ENCODE results near the gene PLEKHM2. TPM values are rescaled to one million over a fixed set of nuclear protein-coding genes. Genes with fewer than 3 reads are reported as not detected.
"Not testable (repeated sequence)": the region's sequence is repeated elsewhere in the genome, so short reads cannot be mapped to it uniquely, and the experiment has no call there.

PLEKHM2 gene, protein sequence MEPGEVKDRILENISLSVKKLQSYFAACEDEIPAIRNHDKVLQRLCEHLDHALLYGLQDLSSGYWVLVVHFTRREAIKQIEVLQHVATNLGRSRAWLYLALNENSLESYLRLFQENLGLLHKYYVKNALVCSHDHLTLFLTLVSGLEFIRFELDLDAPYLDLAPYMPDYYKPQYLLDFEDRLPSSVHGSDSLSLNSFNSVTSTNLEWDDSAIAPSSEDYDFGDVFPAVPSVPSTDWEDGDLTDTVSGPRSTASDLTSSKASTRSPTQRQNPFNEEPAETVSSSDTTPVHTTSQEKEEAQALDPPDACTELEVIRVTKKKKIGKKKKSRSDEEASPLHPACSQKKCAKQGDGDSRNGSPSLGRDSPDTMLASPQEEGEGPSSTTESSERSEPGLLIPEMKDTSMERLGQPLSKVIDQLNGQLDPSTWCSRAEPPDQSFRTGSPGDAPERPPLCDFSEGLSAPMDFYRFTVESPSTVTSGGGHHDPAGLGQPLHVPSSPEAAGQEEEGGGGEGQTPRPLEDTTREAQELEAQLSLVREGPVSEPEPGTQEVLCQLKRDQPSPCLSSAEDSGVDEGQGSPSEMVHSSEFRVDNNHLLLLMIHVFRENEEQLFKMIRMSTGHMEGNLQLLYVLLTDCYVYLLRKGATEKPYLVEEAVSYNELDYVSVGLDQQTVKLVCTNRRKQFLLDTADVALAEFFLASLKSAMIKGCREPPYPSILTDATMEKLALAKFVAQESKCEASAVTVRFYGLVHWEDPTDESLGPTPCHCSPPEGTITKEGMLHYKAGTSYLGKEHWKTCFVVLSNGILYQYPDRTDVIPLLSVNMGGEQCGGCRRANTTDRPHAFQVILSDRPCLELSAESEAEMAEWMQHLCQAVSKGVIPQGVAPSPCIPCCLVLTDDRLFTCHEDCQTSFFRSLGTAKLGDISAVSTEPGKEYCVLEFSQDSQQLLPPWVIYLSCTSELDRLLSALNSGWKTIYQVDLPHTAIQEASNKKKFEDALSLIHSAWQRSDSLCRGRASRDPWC
- total RNA-seq = 10 to 100 TPM; 31.5 to 37.0 TPM
- long read RNA-seq, full-length matches to known transcripts = 1 of 64 reads
- long read RNA-seq, partial matches to known transcripts = 56 of 64 reads
- long read RNA-seq, other reads (novel, unspliced or antisense) = 7 of 64 reads

DNA sequence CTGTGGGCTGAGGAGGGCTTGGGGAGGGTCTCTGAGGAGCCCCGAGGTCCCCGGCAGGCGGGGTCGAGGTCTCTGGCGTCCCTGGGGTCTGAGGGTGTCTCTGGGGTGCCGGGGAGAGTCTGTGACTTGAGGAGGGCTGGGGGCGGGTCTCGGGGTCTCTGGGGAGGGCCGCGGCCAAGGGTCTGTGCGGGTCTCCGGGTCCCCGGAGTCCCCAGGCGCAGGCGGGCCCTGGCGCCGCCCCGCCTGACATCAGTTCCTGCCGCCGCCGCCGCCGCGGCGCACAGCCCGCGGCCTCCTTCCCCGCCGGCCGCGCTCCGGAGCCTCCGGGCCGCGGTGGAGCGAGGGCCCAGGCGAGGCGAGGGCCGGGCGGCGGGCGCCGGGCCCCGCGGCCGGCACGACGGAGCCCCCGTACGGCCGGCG, at the start of gene PLEKHM2:
PLEKHM2 (plus strand) TSS at position 279 of the 420 bp plus-strand sequence. CDS start 239 bp downstream, outside the sequence.
- ATAC-seq (peak; percentile 79), DNase-seq (peak in 1 of 2 donors; percentile 57)
- intact Hi-C loops (cut with DNase I, micrococcal nuclease) = no loop called here

DNA sequence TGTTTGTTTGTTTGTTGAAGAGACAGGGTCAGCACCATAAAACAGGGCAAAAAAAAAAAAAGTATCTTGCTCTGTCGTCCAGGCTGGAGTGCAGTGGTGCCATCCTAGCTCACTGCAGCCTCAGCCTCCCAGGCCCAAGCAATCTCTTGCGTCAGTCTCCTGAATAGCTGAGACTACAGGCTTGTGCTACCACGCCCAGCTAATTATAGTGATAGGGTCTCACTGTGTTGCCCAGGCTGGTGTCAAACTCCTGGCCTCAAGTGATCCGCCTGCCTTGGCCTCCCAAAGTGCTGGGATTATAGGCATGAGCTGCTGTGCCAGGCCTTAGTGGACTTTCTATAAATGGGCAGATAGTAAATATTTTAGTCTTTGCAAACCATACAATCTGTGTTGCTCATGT, 47.7 kb upstream of the PLEKHM2 start:
- intact Hi-C loops (cut with DNase I, micrococcal nuclease) = no loop called here

DNA sequence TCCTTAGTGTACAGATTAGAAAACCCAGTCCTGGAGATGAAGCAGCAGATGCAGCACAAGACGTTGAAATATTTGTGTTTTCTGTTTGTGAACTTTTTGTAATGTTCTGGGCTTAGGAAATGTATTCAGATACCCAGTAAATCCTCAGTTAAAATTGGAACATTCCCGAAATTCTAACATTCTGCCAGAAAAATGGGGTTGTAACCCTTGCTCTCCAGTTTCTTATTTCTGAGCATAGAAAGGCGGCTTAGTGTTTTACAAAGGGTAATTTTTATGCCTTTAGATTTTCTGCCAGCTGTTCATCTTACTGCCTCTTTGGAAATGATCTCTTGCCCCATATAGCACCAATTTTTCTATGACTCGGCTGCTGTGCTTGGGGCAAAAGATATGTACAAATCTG, 46.3 kb upstream of the PLEKHM2 start:
- no peak for ATAC-seq
- intact Hi-C loops (cut with DNase I, micrococcal nuclease) = no loop called here
- no peak for DNase-seq

More for the DNA sequence above, 47.7 kb upstream of the PLEKHM2 start:
- ATAC-seq = no peak
- no peak for DNase-seq

DNA sequence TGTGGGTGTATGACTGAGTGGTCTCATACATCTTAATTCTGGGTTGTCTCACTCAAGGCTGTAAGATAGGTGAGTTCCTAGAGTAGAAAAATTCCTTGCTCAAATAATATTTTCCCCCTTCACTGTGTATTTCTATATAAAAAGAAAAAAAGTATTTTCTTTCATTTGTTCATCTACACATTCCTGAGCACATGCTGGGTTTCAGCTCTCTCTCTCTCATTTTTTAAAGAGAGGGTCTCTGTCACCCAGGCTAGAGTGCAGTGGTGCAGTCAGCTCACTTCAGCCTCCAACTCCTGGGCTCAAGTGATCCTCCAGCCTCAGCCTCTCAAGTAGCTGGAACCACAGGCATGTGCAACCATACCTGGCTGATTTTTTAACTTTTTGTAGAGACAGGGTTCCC, 44.9 kb upstream of the PLEKHM2 start:
- intact Hi-C loops (cut with DNase I, micrococcal nuclease) = no loop called here
- DNase-seq (no peak), ATAC-seq (no peak)

DNA sequence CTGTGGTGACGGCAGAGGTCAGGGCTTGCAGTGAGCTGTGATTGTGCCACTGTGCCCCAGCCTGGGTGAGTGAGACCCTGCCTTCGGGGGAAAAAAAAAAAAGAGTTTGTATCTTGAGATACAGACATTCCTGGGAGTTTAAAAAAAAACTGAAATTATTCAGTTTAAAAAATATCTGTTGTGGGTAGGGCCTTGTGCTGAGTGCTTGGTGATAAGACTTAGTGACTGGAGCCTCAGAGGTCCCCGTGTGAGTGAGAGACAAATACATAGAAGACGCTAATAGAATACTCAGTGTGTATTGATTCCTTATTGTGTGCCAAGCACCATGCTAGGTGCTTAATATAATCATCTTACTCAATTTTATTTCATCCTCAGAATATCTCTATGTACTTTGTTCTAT, 44.2 kb upstream of the PLEKHM2 start:
- ATAC-seq (no peak), DNase-seq (no peak)
- intact Hi-C loops (cut with DNase I, micrococcal nuclease) = no loop called here

DNA sequence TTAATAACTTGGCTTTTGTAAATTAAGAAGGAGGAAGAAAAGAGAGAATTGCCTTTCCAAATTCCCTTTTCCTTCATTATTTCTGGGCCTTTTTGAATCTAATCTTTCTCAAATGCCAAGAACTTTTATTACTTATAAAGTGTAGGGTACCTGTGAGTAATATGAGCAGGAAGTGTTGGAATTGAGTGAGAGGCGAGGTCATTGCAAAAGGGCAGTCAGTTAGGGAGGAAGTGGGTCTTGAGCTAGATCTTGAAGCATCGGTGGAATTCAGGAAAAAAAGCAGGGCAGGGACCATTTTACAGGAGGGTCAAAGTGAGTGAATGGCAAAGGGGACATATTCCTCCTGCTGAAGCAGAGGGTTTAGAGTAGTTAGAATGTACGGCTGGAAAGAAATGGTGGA, 43.5 kb upstream of the PLEKHM2 start:
- DNase-seq = no peak
- intact Hi-C loops (cut with DNase I, micrococcal nuclease) = no loop called here
- no peak for ATAC-seq

DNA sequence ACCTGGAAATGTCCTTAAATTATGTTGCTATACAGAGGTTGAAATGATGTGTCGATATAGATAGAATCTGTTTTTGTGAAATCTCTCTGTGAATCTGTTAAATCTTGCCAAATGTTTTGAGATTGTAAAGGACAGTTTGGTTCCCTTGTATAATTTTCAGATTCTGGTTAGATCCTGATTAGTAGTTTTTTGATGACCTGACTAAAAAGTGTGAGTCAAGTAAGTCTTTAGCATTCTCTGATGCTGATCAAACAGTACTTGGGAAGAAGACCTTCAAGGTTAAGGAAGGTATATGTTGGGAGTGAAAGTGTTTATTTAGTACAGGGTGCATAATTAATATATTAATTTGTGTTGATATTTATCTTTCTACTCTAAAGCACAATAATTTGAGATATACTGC, 34.2 kb upstream of the PLEKHM2 start:
- intact Hi-C loops (cut with DNase I, micrococcal nuclease) = no loop called here
- no peak for ATAC-seq
- no peak for DNase-seq

DNA sequence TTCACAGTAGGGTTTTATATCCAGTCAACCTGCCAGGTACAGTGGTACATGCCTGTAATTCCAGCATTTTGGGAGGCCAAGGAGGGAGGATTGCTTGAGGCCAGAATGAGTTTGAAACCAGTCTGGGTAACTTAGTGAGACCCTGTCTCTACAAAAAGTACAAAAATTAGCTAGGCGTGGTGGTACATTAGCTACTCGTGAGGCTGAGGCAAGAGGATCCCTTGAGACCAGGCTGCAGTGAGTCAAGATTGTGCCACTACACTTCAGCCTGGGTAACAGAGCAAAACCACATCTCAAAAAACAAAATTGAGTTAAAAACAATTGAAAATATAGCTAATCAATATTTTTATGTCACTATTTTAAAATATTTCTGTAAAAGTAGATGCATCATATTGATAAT, 33.7 kb upstream of the PLEKHM2 start:
- DNase-seq (no peak), ATAC-seq (no peak)
- intact Hi-C loops (cut with DNase I, micrococcal nuclease) = no loop called here

DNA sequence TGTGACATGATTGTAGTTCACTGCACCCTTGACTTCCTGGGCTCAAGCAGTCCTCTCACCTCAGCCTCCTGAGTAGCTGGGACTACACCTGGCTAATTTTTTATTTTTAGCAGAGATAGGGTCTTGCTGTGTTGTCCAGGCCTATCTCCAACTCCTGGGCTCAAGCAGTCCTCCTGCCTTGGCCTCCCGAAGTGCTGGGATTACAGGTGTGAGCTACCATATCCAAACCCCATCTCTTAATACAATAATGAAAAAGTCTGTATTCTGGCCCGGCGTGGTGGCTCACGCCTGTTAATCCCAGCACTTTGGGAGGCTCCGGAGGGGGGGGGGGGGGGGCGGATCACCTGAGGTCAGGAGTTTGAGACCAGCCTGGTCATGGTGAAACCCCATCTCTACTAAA, 32.0 kb upstream of the PLEKHM2 start:
- intact Hi-C loops (cut with DNase I, micrococcal nuclease); DNase-seq: not testable (repeated sequence)

DNA sequence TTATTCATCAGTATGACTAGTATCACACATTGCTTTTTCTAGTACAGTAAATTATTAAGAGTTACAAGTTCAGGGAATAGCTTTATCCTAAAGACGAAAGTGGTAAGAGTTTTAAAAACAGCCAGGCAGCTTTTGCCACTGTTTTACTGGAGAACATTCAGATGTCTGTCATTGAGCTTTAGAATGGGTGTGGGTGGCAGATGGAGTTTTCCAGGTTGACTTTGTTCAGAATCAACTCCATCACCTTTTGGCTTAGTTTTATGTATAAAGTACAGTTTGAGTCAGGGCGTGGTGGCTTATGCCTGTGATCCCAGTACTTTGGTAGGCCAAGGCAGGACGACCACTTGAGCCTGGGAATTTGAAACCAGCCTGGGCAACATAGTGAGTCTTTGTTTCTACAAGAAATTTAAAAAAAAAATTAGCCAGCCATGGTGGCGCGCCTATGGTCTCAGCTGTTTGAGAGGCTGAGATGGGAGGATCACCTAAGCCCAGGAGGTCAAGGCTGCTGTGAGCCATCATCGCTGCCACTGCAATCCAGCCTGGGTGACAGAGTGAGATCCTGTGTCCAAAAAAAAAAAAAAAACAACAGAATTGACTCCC, 29.9 kb upstream of the PLEKHM2 start:
- intact Hi-C loops (cut with DNase I, micrococcal nuclease) = no loop called here
- ATAC-seq = no peak
- no peak for DNase-seq

More for the DNA sequence above, 32.0 kb upstream of the PLEKHM2 start:
- ATAC-seq = not testable (repeated sequence)

DNA sequence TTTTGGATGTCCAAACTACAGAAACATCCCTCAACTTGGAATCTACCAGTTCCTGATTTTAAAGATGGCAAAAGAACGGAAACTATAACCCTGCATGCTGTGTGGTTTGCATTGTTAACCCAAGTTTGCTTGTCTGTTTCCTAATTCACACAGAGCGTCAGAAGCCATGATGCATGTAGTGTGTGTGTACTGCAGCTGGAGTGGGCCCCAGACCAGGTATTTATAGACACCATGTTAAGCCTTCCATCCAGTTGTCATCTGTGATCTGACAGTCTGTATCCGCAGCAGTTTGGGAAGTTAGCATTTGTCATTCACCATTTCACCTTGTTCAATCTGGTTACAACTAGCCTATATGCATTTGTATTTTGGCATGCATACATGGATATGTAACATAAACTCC, 27.7 kb upstream of the PLEKHM2 start:
- ATAC-seq (no peak), DNase-seq (no peak)
- intact Hi-C loops (cut with DNase I, micrococcal nuclease) = no loop called here

DNA sequence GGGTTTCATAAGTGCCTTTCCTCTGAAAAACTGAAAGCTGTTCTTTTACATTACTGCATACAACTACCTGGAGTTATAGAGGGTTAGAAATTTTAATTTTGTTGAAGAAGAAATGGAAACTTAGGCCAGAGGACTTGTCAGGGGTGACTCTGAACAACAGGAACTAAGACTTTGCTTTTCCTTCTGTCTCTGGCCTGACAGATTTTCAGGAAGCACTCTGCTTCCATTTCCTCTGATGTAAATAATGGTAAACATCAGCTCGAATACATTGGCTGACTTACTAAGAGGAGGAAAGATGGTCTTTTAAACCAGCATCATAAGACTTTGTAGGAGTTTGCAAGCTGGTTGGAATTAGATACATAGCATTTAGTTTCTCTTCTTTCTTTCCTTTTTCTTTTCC, 27.1 kb upstream of the PLEKHM2 start:
- intact Hi-C loops (cut with DNase I, micrococcal nuclease) = no loop called here
- ATAC-seq (no peak), DNase-seq (no peak)

DNA sequence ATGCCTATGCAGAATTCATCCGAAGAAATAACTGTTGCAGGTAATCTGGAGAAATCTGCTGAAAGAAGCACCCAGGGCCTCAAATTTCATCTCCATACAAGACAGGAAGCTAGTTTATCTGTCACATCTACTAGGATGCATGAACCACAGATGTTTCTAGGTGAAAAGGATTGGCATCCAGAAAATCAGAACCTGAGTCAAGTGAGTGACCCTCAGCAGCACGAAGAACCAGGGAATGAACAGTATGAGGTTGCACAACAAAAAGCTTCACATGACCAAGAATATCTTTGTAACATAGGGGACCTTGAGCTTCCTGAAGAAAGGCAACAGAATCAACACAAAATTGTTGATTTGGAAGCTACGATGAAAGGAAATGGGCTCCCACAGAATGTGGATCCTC, 24.0 kb upstream of the PLEKHM2 start:
- intact Hi-C loops (cut with DNase I, micrococcal nuclease) = no loop called here
- DNase-seq = no peak
- no peak for ATAC-seq

DNA sequence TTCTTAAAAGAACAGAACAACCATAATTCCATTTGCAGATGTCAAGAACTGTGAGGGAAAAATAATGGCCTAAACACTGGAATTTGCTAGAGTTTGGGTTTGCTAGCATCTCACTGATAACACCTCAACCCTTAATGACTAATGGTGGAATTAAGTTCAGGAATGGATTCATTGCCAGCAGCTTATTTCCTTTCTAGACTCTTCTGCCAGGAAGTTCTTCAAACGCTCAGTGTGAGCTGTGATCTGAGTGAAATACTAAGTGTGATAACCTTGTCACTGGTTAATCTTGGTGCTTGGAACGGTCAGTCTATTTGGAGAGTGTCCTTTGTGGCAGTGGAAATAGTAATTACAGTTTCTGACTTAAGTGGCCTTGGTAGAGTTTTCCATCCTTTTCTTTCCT, 21.6 kb upstream of the PLEKHM2 start:
- no peak for ATAC-seq
- intact Hi-C loops (cut with DNase I, micrococcal nuclease) = no loop called here
- no peak for DNase-seq

DNA sequence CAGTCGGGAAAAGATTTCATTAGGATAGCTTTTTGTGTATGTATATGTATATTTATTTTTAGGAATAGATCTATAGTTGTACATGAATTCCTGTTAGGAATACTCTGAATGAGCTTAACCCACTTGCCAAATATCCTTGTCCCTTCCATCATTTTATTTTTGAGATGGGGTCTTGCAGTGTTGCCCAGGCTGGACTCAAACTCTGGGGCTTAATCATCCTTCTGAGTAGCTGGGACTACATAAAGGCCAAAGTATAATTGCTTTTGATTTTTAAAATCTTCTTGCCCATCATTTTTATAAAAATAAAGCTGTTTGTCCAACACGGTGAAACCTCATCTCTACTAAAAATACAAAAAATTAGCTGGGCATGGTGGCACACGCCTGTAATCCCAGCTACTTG, 20.2 kb upstream of the PLEKHM2 start:
- intact Hi-C loops (cut with DNase I, micrococcal nuclease) = no loop called here
- DNase-seq = no peak
- no peak for ATAC-seq

DNA sequence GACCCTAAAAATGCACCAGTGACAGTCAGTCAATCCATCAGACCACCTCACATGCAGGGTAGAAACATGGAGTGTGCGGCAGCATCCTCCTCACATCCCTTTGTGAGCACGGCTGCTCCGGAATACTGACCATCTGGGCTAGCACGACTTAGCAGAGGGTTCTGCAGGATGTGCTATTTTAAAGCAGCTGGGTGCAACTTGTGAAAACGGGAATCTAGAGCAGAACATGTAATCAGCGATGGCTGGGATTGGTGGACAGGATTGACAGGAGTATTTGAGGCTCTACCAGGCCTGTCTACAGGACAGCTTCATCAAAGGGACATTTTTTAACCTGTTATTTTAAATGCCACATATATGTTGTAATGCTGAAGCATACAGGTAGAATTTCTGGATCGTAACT, 16.8 kb upstream of the PLEKHM2 start:
- no peak for ATAC-seq
- intact Hi-C loops (cut with DNase I, micrococcal nuclease) = no loop called here

DNA sequence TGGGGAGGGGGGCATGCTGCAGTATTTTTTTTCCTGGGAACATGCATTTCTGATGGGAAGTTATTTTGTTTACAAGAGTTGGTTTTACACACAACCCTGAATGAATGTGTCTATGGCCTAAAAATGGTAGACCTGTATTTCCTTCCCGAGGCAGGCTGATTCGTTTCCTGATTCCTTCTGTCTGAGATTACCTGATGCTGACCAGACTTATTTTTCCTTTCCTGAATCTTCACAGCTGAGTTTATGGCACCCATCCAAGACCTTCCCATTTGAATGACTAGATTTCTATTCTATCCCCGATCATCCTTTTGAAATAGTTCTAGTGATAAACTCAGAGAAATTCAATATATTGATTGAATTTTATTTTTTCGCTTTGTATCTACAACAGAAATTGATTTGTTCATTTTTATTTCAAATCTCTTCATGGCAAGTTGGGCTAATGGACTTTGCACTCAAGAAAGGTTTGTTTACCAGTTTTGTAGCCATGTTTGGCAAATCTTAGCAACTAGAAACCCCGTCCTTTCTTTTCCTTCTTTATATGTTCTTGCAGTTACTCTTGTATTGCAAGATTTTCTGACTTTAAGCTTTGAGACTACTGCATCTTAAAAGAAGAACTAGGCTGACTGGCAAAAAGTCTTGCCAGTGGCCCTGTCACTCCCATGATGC, 15.9 kb upstream of the PLEKHM2 start:
- intact Hi-C loops (cut with DNase I, micrococcal nuclease) = no loop called here
- peak; percentile 42 for ATAC-seq

More for the DNA sequence above, 16.8 kb upstream of the PLEKHM2 start:
- DNase-seq = no peak

DNA sequence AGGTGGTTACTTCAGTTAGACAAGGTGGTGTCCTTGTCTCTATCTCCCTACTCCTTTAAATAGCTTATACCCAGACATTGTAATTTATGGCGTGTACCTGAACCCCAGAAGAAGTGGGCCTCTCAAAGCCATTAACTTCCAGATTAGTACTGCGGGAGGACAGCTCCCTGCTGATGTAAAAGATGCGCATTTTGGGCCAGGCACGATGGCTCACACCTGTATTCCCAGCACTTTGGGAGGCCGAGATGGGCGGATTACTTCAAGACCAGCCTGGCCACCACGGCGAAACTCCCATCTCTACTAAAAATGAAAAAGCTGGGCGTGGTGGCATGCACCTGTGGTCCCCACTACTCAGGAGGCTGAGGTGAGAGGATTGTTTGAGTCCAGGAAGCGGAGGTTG, 15.0 kb upstream of the PLEKHM2 start:
- intact Hi-C loops (cut with DNase I, micrococcal nuclease) = no loop called here
- DNase-seq = no peak

More for the DNA sequence above, 15.9 kb upstream of the PLEKHM2 start:
- DNase-seq = no peak

DNA sequence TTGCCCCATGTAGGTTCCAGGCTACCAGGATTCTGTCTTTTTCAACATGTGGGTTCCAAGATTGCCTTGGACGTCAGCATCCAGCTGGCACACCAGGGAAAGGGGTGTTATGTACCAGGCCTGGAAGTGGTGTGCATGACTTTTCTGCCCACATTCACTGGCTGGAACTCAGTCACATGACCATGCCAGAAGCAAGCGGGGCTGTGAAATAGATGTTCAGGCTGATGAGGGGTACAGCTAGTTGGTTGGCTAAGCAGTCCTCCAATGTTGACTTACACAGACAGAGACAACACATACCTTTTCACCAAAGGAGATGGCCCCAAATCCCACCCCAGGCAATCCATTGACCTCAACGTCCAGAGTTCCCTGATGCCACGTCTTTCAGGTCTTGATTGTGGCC, 14.3 kb upstream of the PLEKHM2 start:
- intact Hi-C loops (cut with DNase I, micrococcal nuclease) = no loop called here
- ATAC-seq = no peak

More for the DNA sequence above, 15.0 kb upstream of the PLEKHM2 start:
- ATAC-seq = no peak

More for the DNA sequence above, 14.3 kb upstream of the PLEKHM2 start:
- DNase-seq = no peak

Data from left colon (tissue), 2 donors.